H1 (cell line): Measurements from ENCODE around the gene TUT4.

Experiments
- RXRA ChIP-seq: IDR thresholded peaks from 2 replicates; pipeline ENCODE4 v1.6.1; 2011; ENCODE audit warnings: low read depth, mild to moderate bottlenecking, low read length, moderate library complexity; ENCODE audit not compliant: insufficient read depth
- TF ChIP-seq, protein P1 (sequence below), 3 experiments: IDR thresholded peaks; 1 replicate in 2 of 3; 2 replicates in 1 of 3; pipeline versions ENCODE4 v1.5.1 to v1.6.1; 2011; ENCODE audit warnings: low read length in 3 of 3, mild to moderate bottlenecking in 3 of 3, inconsistent platforms in 2 of 3, low read depth in 1 of 3, moderate library complexity in 1 of 3; ENCODE audit not compliant: insufficient read depth in 1 of 3; ENCODE audit errors: control extremely low read depth in 1 of 3

DNA sequence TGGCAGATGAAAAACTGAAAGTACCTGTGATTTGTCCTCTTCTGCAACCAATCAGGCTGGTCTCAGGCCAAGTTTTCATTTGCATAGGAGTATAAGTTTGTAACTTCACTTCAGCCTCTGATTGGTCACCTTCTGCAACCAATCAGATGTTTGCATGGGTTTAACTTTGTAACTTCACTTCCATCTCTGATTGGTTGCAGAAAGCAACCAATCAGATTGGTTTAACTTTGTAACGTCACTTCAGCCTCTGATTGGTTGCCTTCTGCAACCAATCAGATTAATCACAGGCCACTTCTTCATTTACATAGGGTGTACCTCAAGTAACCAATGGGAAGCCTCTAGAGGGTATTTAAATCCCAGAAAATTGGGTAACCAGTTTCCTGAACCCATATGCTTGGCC lies 18.9 kb upstream of the TUT4 start:
- TF ChIP-seq, protein P1, sequence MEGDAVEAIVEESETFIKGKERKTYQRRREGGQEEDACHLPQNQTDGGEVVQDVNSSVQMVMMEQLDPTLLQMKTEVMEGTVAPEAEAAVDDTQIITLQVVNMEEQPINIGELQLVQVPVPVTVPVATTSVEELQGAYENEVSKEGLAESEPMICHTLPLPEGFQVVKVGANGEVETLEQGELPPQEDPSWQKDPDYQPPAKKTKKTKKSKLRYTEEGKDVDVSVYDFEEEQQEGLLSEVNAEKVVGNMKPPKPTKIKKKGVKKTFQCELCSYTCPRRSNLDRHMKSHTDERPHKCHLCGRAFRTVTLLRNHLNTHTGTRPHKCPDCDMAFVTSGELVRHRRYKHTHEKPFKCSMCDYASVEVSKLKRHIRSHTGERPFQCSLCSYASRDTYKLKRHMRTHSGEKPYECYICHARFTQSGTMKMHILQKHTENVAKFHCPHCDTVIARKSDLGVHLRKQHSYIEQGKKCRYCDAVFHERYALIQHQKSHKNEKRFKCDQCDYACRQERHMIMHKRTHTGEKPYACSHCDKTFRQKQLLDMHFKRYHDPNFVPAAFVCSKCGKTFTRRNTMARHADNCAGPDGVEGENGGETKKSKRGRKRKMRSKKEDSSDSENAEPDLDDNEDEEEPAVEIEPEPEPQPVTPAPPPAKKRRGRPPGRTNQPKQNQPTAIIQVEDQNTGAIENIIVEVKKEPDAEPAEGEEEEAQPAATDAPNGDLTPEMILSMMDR (IDR thresholded peaks at IDR 0.05; ENCODE audit: control extremely low read depth in 1 of 3, insufficient read depth in 1 of 3, low read depth in 1 of 3, low read length in 3 of 3): no peak
- no peak for TF ChIP-seq RXRA
